ENCODE results near the gene PRPS1. TPM values are rescaled to one million over a fixed set of nuclear protein-coding genes. Genes with fewer than 3 reads are reported as not detected.

Gene PRPS1
- total and polyA plus RNA-seq, 4 donors: 13.3 to 32.2 (median 26.1) TPM

- no peak overlapping the region for H3K4me3 ChIP-seq (ENCODE audit: low read depth in 1 of 3, low read length in 3 of 3)
- 86% methylated on average over 2 of the region's 2 CpGs for WGBS
- H3K9me3 ChIP-seq (ENCODE audit: control insufficient read depth in 4 of 4, low read length in 3 of 4): no peaks in the 10 kb centered on the region
- H3K4me1 ChIP-seq (ENCODE audit: control insufficient read depth in 4 of 4, insufficient read depth in 4 of 4, low read length in 3 of 4): no peaks in the 10 kb centered on the region
- no peak for TF ChIP-seq CTCF (IDR thresholded peaks at IDR 0.05; ENCODE audit: low read depth, low read length, missing input control)
- TF ChIP-seq GABPA (IDR thresholded peaks at IDR 0.05 in 1 of 2, conservative IDR thresholded peaks at IDR 0.05 in 1 of 2): no peak
- TF ChIP-seq REST (IDR thresholded peaks at IDR 0.05): no peak
- no peak for TF ChIP-seq HNF4G (IDR thresholded peaks at IDR 0.05)
- no peak for TF ChIP-seq FOXA2 (IDR thresholded peaks at IDR 0.05)
- TF ChIP-seq EGR1 (IDR thresholded peaks at IDR 0.05; ENCODE audit: low read depth in 2 of 2): no peak
- TF ChIP-seq JUND (IDR thresholded peaks at IDR 0.05): no peak
- TF ChIP-seq SP1 (IDR thresholded peaks at IDR 0.05): no peak
- no peak for TF ChIP-seq RXRA (IDR thresholded peaks at IDR 0.05)
- no peak for TF ChIP-seq MAX (IDR thresholded peaks at IDR 0.05)
- no peak for TF ChIP-seq ZBTB33 (IDR thresholded peaks at IDR 0.05)
- no peak for TF ChIP-seq NR2F2 (IDR thresholded peaks at IDR 0.05)
- no peak for TF ChIP-seq RAD21 (IDR thresholded peaks at IDR 0.05)
- no peak for TF ChIP-seq TAF1 (conservative IDR thresholded peaks at IDR 0.05)
- TF ChIP-seq YY1 (IDR thresholded peaks at IDR 0.05): no peak
- TF ChIP-seq FOXA1 (IDR thresholded peaks at IDR 0.05): no peak
- no peak for TF ChIP-seq HNF4A (conservative IDR thresholded peaks at IDR 0.05)
- TF ChIP-seq ATF3 (IDR thresholded peaks at IDR 0.05): no peak
- H3K36me3 ChIP-seq (ENCODE audit: control insufficient read depth in 4 of 4, insufficient read depth in 3 of 4, low read depth in 1 of 4, low read length in 3 of 4): peaks cover 4 to 24% (median 18%) of the 10 kb centered on the region in 4 donors
- no peak overlapping the region for H3K9ac ChIP-seq (ENCODE audit: low read depth in 1 of 2, low read length in 2 of 2)
- H3K27ac ChIP-seq (ENCODE audit: low read depth in 1 of 2, low read length in 2 of 2): no peak overlapping the region
- no peaks in the 10 kb centered on the region for H3K27me3 ChIP-seq (ENCODE audit: control insufficient read depth in 4 of 4, insufficient read depth in 4 of 4, low read length in 3 of 4)
- no peak for DNase-seq (ENCODE audit: low spot score)
Measured at GRCh38 chrX:107646735-107647134, 18.4 kb downstream of the PRPS1 start.

All from liver (tissue), 9 donors.